Naive thymus-derived CD8-positive, alpha-beta T cell (primary cell): Measurements from ENCODE around the gene PTX3. TPM values are rescaled to one million over a fixed set of nuclear protein-coding genes. Genes with fewer than 3 reads are reported as not detected.
A peak's percentile ranks its signal among the peaks of the same experiment; 100 is the strongest.

Source experiments
- ATAC-seq, 2 donors: fragments of 150-1000 bp; cut with Tn5 transposase in 1 of 2; sonication (Bioruptor Pico), chemical (Tn5 transposase) in 1 of 2; 1 replicate in 1 of 2; 2 replicates in 1 of 2; pipeline ENCODE4 v1.10.0; 2021; ENCODE audit warnings: mild to moderate bottlenecking in 2 of 2, moderate library complexity in 2 of 2
- POLR2A ChIA-PET: fragments of 350-600 bp; sonication (Branson Sonifier 250); formaldehyde crosslinking; loops from one replicate; lab custom pipeline; 2021; ENCODE audit warnings: antibody characterized with exemption; lab: Charles Lee
- DNase-seq, 10 donors: peaks; one replicate each; pipeline versions ENCODE4 v3.0.0 to v3.0.0-alpha.2; 2020 to 2022
- H3K27ac Mint-ChIP-seq, 10 donors: one replicate each; pipeline ENCODE4 v1.8.0; 2020 to 2022; ENCODE audit warnings: mild to moderate bottlenecking in 10 of 10, mixed read lengths in 10 of 10, moderate library complexity in 4 of 10, inconsistent platforms in 1 of 10
- H3K27me3 Mint-ChIP-seq, 5 donors: one replicate each; pipeline ENCODE4 v1.8.0; 2021 to 2022; ENCODE audit warnings: mixed read lengths in 5 of 5
- H3K36me3 Mint-ChIP-seq, 3 donors: one replicate each; pipeline ENCODE4 v1.8.0; 2020 to 2022; ENCODE audit warnings: mixed read lengths in 3 of 3, mild to moderate bottlenecking in 2 of 3, inconsistent platforms in 1 of 3
- H3K4me1 Mint-ChIP-seq, 4 donors: one replicate each; pipeline ENCODE4 v1.8.0; 2021 to 2022; ENCODE audit warnings: mixed read lengths in 4 of 4
- H3K4me3 Mint-ChIP-seq, 10 donors: one replicate each; pipeline ENCODE4 v1.8.0; 2020 to 2022; ENCODE audit warnings: mild to moderate bottlenecking in 10 of 10, mixed read lengths in 10 of 10, moderate library complexity in 6 of 10, inconsistent platforms in 1 of 10
- H3K9me3 Mint-ChIP-seq, 9 donors: one replicate each; pipeline ENCODE4 v1.8.0; 2020 to 2022; ENCODE audit warnings: mixed read lengths in 9 of 9, mild to moderate bottlenecking in 3 of 9, inconsistent platforms in 1 of 9, moderate library complexity in 1 of 9
- polyA plus RNA-seq, 3 donors: library from polyadenylated mRNA; unstranded; fragments of 300-500 nt; fragmentation: Illumina TruSeq; gene quantifications; one replicate each; pipeline ENCODE4 v1.2.3, GENCODE V29; 2021
- total RNA-seq, 8 experiments: library from RNA in 2 of 8; stranded (reverse) in 2 of 8; gene quantifications; one replicate each; pipeline ENCODE4 v1.2.3 and lab custom pipeline; 2021 to 2026

Gene PTX3
- total and polyA plus RNA-seq, 5 experiments from 2014 or later: 0.21 to 0.71 (median 0.26) TPM; not detected in 1

- POLR2A ChIA-PET: no interaction called here
- peaks cover 0 to 7% (median 1%) of the 10 kb centered on the region in 3 donors for H3K36me3 Mint-ChIP-seq
- ATAC-seq (no peak), DNase-seq (no peak)
- peaks cover 0 to 10% (median 4%) of the 10 kb centered on the region in 9 donors for H3K9me3 Mint-ChIP-seq
- H3K27ac Mint-ChIP-seq: no peak overlapping the region
- peaks cover 2 to 9% (median 5%) of the 10 kb centered on the region in 5 donors for H3K27me3 Mint-ChIP-seq
- H3K4me1 Mint-ChIP-seq: no peaks in the 10 kb centered on the region
- no peak overlapping the region for H3K4me3 Mint-ChIP-seq
Measured at GRCh38 chr3:157429708-157430107, 6.9 kb upstream of the PTX3 start.

- Mint-ChIP-seq H3K36me3 (peaks cover 5 to 13% (median 7%) of the 10 kb centered on the region in 3 donors), H3K9me3 (no peaks in the 10 kb centered on the region), H3K27me3 (peaks cover 16 to 44% (median 25%) of the 10 kb centered on the region in 5 donors), H3K4me3 (peak overlapping the region in 1 of 10 donors; percentile 15), H3K27ac (no peak overlapping the region), H3K4me1 (peaks cover 4 to 13% (median 9%) of the 10 kb centered on the region in 4 donors)
- ATAC-seq (no peak), DNase-seq (no peak)
- POLR2A ChIA-PET: no interaction called here
Measured at GRCh38 chr3:157438194-157438730, 1.6 kb downstream of the PTX3 start.

- POLR2A ChIA-PET: no interaction called here
- Mint-ChIP-seq H3K36me3 (peaks cover 0 to 6% (median 5%) of the 10 kb centered on the region in 3 donors), H3K27ac (no peak overlapping the region), H3K9me3 (no peaks in the 10 kb centered on the region), H3K27me3 (peaks cover 16 to 33% (median 20%) of the 10 kb centered on the region in 5 donors), H3K4me1 (peaks cover 4 to 13% (median 9%) of the 10 kb centered on the region in 4 donors), H3K4me3 (no peak overlapping the region)
- ATAC-seq: no peak
- no peak for DNase-seq
Measured at GRCh38 chr3:157441102-157441624, 4.5 kb downstream of the PTX3 start.

- Mint-ChIP-seq H3K9me3 (no peaks in the 10 kb centered on the region), H3K27me3 (peaks cover 9 to 19% (median 10%) of the 10 kb centered on the region in 5 donors), H3K36me3 (no peaks in the 10 kb centered on the region), H3K27ac (no peak overlapping the region), H3K4me3 (no peak overlapping the region), H3K4me1 (peaks cover 0 to 3% (median 0%) of the 10 kb centered on the region in 4 donors)
- no peak for DNase-seq
- POLR2A ChIA-PET: no interaction called here
- ATAC-seq: no peak
Measured at GRCh38 chr3:157442729-157443128, 6.1 kb downstream of the PTX3 start.

- Mint-ChIP-seq H3K4me3 (no peak overlapping the region), H3K9me3 (peaks cover 0 to 2% (median 0%) of the 10 kb centered on the region in 9 donors), H3K27me3 (peaks cover 0 to 6% (median 2%) of the 10 kb centered on the region in 5 donors), H3K4me1 (no peaks in the 10 kb centered on the region), H3K36me3 (no peaks in the 10 kb centered on the region), H3K27ac (no peak overlapping the region)
- DNase-seq (no peak), ATAC-seq (no peak)
- POLR2A ChIA-PET: no interaction called here
Measured at GRCh38 chr3:157443905-157444796, 7.5 kb downstream of the PTX3 start.

- H3K4me3 Mint-ChIP-seq: no peak overlapping the region
- peaks cover 0 to 2% (median 0%) of the 10 kb centered on the region in 5 donors for H3K27me3 Mint-ChIP-seq
- ATAC-seq: no peak
- no peak overlapping the region for H3K27ac Mint-ChIP-seq
- no peaks in the 10 kb centered on the region for H3K4me1 Mint-ChIP-seq
- peaks cover 0 to 2% (median 0%) of the 10 kb centered on the region in 9 donors for H3K9me3 Mint-ChIP-seq
- H3K36me3 Mint-ChIP-seq: no peaks in the 10 kb centered on the region
- POLR2A ChIA-PET: no interaction called here
- DNase-seq: no peak
Measured at GRCh38 chr3:157444797-157445184, 8.1 kb downstream of the PTX3 start.

- POLR2A ChIA-PET: no interaction called here
- no peak for DNase-seq
- no peak for ATAC-seq
Measured at GRCh38 chr3:157445857-157446256, 9.2 kb downstream of the PTX3 start.

GRCh38 chr3:157447026-157447694 lies 10.5 kb downstream of the PTX3 start:
- Mint-ChIP-seq H3K9me3 (peaks cover 0 to 2% (median 0%) of the 10 kb centered on the region in 9 donors), H3K36me3 (no peaks in the 10 kb centered on the region), H3K27me3 (peaks cover 2 to 7% (median 3%) of the 10 kb centered on the region in 5 donors), H3K4me3 (no peak overlapping the region), H3K27ac (no peak overlapping the region), H3K4me1 (no peaks in the 10 kb centered on the region)
- POLR2A ChIA-PET: no interaction called here
- no peak for DNase-seq
- ATAC-seq: no peak

More at GRCh38 chr3:157445857-157446256, 9.2 kb downstream of the PTX3 start:
- Mint-ChIP-seq H3K4me1 (no peaks in the 10 kb centered on the region), H3K4me3 (no peak overlapping the region), H3K9me3 (peaks cover 0 to 2% (median 0%) of the 10 kb centered on the region in 9 donors), H3K27ac (no peak overlapping the region), H3K27me3 (peaks cover 0 to under 1% (median 0%) of the 10 kb centered on the region in 5 donors), H3K36me3 (no peaks in the 10 kb centered on the region)

- POLR2A ChIA-PET: no interaction called here
- Mint-ChIP-seq H3K9me3 (peaks cover 0 to 5% (median 0%) of the 10 kb centered on the region in 9 donors), H3K4me1 (no peaks in the 10 kb centered on the region), H3K4me3 (no peak overlapping the region), H3K27me3 (peaks cover 7 to 26% (median 8%) of the 10 kb centered on the region in 5 donors), H3K27ac (no peak overlapping the region), H3K36me3 (no peaks in the 10 kb centered on the region)
- DNase-seq (no peak), ATAC-seq (no peak)
Measured at GRCh38 chr3:157452097-157452496, 15.4 kb downstream of the PTX3 start.

- DNase-seq (no peak), ATAC-seq (no peak)
- Mint-ChIP-seq H3K27ac (no peak overlapping the region), H3K4me1 (no peaks in the 10 kb centered on the region), H3K9me3 (peaks cover 0 to 5% (median 0%) of the 10 kb centered on the region in 9 donors), H3K36me3 (no peaks in the 10 kb centered on the region), H3K27me3 (peaks cover 16 to 40% (median 17%) of the 10 kb centered on the region in 5 donors), H3K4me3 (no peak overlapping the region)
- POLR2A ChIA-PET: no interaction called here
Measured at GRCh38 chr3:157453824-157454223, 17.2 kb downstream of the PTX3 start.

GRCh38 chr3:157459706-157460105 lies 23.1 kb downstream of the PTX3 start:
- H3K27me3 Mint-ChIP-seq: peaks cover 15 to 41% (median 22%) of the 10 kb centered on the region in 5 donors
- ATAC-seq (no peak), DNase-seq (no peak)
- POLR2A ChIA-PET: no interaction called here
- H3K27ac Mint-ChIP-seq: no peak overlapping the region
- no peak overlapping the region for H3K4me3 Mint-ChIP-seq
- no peaks in the 10 kb centered on the region for H3K36me3 Mint-ChIP-seq
- no peaks in the 10 kb centered on the region for H3K4me1 Mint-ChIP-seq
- peaks cover 0 to 5% (median 0%) of the 10 kb centered on the region in 9 donors for H3K9me3 Mint-ChIP-seq

- H3K9me3 Mint-ChIP-seq: peaks cover 0 to 5% (median 0%) of the 10 kb centered on the region in 9 donors
- H3K27me3 Mint-ChIP-seq: peaks cover 15 to 41% (median 22%) of the 10 kb centered on the region in 5 donors
- no peak for ATAC-seq
- no peak overlapping the region for H3K27ac Mint-ChIP-seq
- no peak for DNase-seq
- H3K36me3 Mint-ChIP-seq: no peaks in the 10 kb centered on the region
- no peaks in the 10 kb centered on the region for H3K4me1 Mint-ChIP-seq
- no peak overlapping the region for H3K4me3 Mint-ChIP-seq
- POLR2A ChIA-PET: no interaction called here
Measured at GRCh38 chr3:157460253-157460652, 23.6 kb downstream of the PTX3 start.
